GM06990 (cell line): ENCODE measurements around the gene SLC29A1.
"Not testable (repeated sequence)": the region's sequence is repeated elsewhere in the genome, so short reads cannot be mapped to it uniquely, and the experiment has no call there.

Experiments used
- DNase-seq: peaks from one replicate; pipeline ENCODE4 v3.0.0-alpha.2; 2011; ENCODE audit not compliant: insufficient read length; ENCODE audit errors: extremely low read depth
- H3K27me3 ChIP-seq: replicated peaks from 2 replicates; pipeline ENCODE4 v1.6.0; 2011; ENCODE audit warnings: low read length; ENCODE audit not compliant: control insufficient read depth, insufficient read depth
- H3K36me3 ChIP-seq: 2 replicates; pipeline ENCODE4 v1.5.1; 2011; ENCODE audit warnings: low read length; ENCODE audit not compliant: control insufficient read depth, insufficient read depth
- H3K4me3 ChIP-seq: replicated peaks from 2 replicates; pipeline ENCODE4 v1.5.1; 2011; ENCODE audit warnings: low read depth, mild to moderate bottlenecking, control low read depth, low read length
- CTCF ChIP-seq: IDR thresholded peaks from 2 replicates; pipeline ENCODE4 v1.5.1; 2011; ENCODE audit warnings: low read length, control low read depth, mild to moderate bottlenecking, inconsistent platforms; ENCODE audit not compliant: insufficient read depth, poor library complexity, severe bottlenecking

SLC29A1 gene

GRCh38 chr6:44229376-44230033, 6.1 kb downstream of the SLC29A1 start:
- Histone ChIP-seq H3K36me3 (peaks cover 24% of the 10 kb centered on the region), H3K27me3 (no peaks in the 10 kb centered on the region), H3K4me3 (no peak overlapping the region)
- DNase-seq: no peak
- no peak for TF ChIP-seq CTCF

GRCh38 chr6:44230034-44230675, 6.8 kb downstream of the SLC29A1 start:
- no peaks in the 10 kb centered on the region for H3K27me3 ChIP-seq
- DNase-seq: no peak
- peaks cover 24% of the 10 kb centered on the region for H3K36me3 ChIP-seq
- TF ChIP-seq CTCF: no peak
- H3K4me3 ChIP-seq: no peak overlapping the region

- peaks cover 24% of the 10 kb centered on the region for H3K36me3 ChIP-seq
- not testable (repeated sequence) for H3K4me3 ChIP-seq, H3K27me3 ChIP-seq, DNase-seq
Observed at GRCh38 chr6:44231426-44231825, 8.0 kb downstream of the SLC29A1 start.

- H3K27me3 ChIP-seq: no peaks in the 10 kb centered on the region
- H3K4me3 ChIP-seq: no peak overlapping the region
- TF ChIP-seq CTCF: no peak
- peaks cover 22% of the 10 kb centered on the region for H3K36me3 ChIP-seq
- no peak for DNase-seq
Observed at GRCh38 chr6:44232676-44233566, 9.5 kb downstream of the SLC29A1 start.

- no peaks in the 10 kb centered on the region for H3K27me3 ChIP-seq
- peaks cover 22% of the 10 kb centered on the region for H3K36me3 ChIP-seq
- DNase-seq: no peak
- TF ChIP-seq CTCF: no peak
- H3K4me3 ChIP-seq: no peak overlapping the region
Observed at GRCh38 chr6:44233567-44234100, 10.2 kb downstream of the SLC29A1 start.
